B cell (primary cell): Measurements from ENCODE around the gene COL11A2. TPM values are rescaled to one million over a fixed set of nuclear protein-coding genes. Genes with fewer than 3 reads are reported as not detected.

ENCODE experiments used
- ATAC-seq: fragments of 200-7000 bp; cut with Tn5 transposase; one replicate; pipeline ENCODE4 v1.10.0; 2021; ENCODE audit warnings: low read depth, mild to moderate bottlenecking, moderate number of reproducible peaks, moderate library complexity
- CTCF ChIA-PET: fragments of 350-600 bp; sonication (Branson Sonifier 250); formaldehyde crosslinking; loops from one replicate; lab custom pipeline; 2021; ENCODE audit warnings: antibody characterized with exemption, inconsistent platforms; lab: Charles Lee
- POLR2A ChIA-PET: fragments of 350-600 bp; sonication (Branson Sonifier 250); formaldehyde crosslinking; loops from one replicate; lab custom pipeline; 2021; ENCODE audit warnings: antibody characterized with exemption; lab: Charles Lee
- DNase-seq: peaks from one replicate; pipeline ENCODE4 v3.0.0; 2013
- H2AFZ ChIP-seq: 2 replicates; pipeline ENCODE4 v1.6.1; 2012; ENCODE audit warnings: mild to moderate bottlenecking, low read depth, low read length; ENCODE audit not compliant: insufficient read depth, poor library complexity, severe bottlenecking
- H3K27ac ChIP-seq, 2 donors: 1 replicate in 1 of 2; 2 replicates in 1 of 2; pipeline ENCODE4 v1.5.1; 2012 to 2013; ENCODE audit warnings: low read length in 2 of 2, mild to moderate bottlenecking in 2 of 2, moderate library complexity in 1 of 2
- H3K27me3 ChIP-seq, 4 experiments: fragments of 200-600 bp in 1 of 4; sonication (generic) in 1 of 4; replicated peaks in 1 of 4; 1 replicate in 2 of 4; 2 replicates in 2 of 4; pipeline versions ENCODE4 v1.6.1 to v1.7.0; 2013 to 2016; ENCODE audit warnings: low read length in 3 of 4, mild to moderate bottlenecking in 2 of 4, mixed read lengths in 1 of 4, moderate library complexity in 1 of 4; ENCODE audit not compliant: insufficient read depth in 4 of 4, control insufficient read depth in 3 of 4; ENCODE audit errors: control extremely low read depth in 1 of 4
- H3K36me3 ChIP-seq, 2 experiments: replicated peaks in 1 of 2; 1 replicate in 1 of 2; 2 replicates in 1 of 2; pipeline versions ENCODE4 v1.6.1 to v1.7.1; 2013; ENCODE audit warnings: low read length in 1 of 2; ENCODE audit not compliant: insufficient read depth in 2 of 2, control insufficient read depth in 1 of 2; ENCODE audit errors: control extremely low read depth in 1 of 2, extremely low read depth in 1 of 2
- H3K4me1 ChIP-seq, 2 donors: fragments of 200-600 bp in 1 of 2; sonication (generic) in 1 of 2; 1 replicate in 1 of 2; 2 replicates in 1 of 2; pipeline versions ENCODE4 v1.5.1 to v1.6.1; 2013 to 2017; ENCODE audit warnings: low read length in 2 of 2; ENCODE audit not compliant: control insufficient read depth in 2 of 2, insufficient read depth in 2 of 2
- H3K4me2 ChIP-seq: replicated peaks from 2 replicates; pipeline ENCODE3; 2012; ENCODE audit warnings: mild to moderate bottlenecking, low read depth, low read length; ENCODE audit not compliant: poor library complexity, severe bottlenecking
- H3K4me3 ChIP-seq, 5 experiments: fragments of 200-600 bp in 1 of 5; sonication (generic) in 1 of 5; 1 replicate in 3 of 5; 2 replicates in 2 of 5; pipeline versions ENCODE4 v1.5.1 to v1.7.0; 2011 to 2016; ENCODE audit warnings: low read length in 4 of 5, mild to moderate bottlenecking in 4 of 5, low read depth in 2 of 5, control low read depth in 1 of 5, moderate library complexity in 1 of 5; ENCODE audit not compliant: insufficient read depth in 1 of 5; ENCODE audit errors: control extremely low read depth in 1 of 5, extremely low read depth in 1 of 5
- H3K79me2 ChIP-seq: fragments of 200-600 bp; sonication (generic); one replicate; pipeline ENCODE4 v1.6.0; 2016; ENCODE audit warnings: low read length; ENCODE audit not compliant: control insufficient read depth, insufficient read depth
- H3K9ac ChIP-seq: fragments of 200-600 bp; sonication (generic); 2 replicates; pipeline ENCODE4 v1.6.1; 2017; ENCODE audit warnings: mild to moderate bottlenecking, low read length, moderate library complexity
- H3K9me3 ChIP-seq, 3 donors: one replicate each; pipeline versions ENCODE4 v1.6.1 to v1.7.1; 2013; ENCODE audit warnings: low read length in 2 of 3; ENCODE audit not compliant: control insufficient read depth in 2 of 3, insufficient read depth in 1 of 3; ENCODE audit errors: control extremely low read depth in 1 of 3
- H4K20me1 ChIP-seq: 2 replicates; pipeline ENCODE4 v1.6.0; 2012; ENCODE audit warnings: mild to moderate bottlenecking, low read length; ENCODE audit not compliant: insufficient read depth, control insufficient read depth, poor library complexity, severe bottlenecking
- H3K27ac Mint-ChIP-seq: one replicate; pipeline ENCODE4 v1.8.0; 2021; ENCODE audit warnings: mixed read lengths
- H3K27me3 Mint-ChIP-seq: one replicate; pipeline ENCODE4 v1.8.0; 2021; ENCODE audit warnings: mixed read lengths
- H3K4me1 Mint-ChIP-seq: one replicate; pipeline ENCODE4 v1.8.0; 2021; ENCODE audit warnings: mixed read lengths
- H3K4me3 Mint-ChIP-seq: one replicate; pipeline ENCODE4 v1.8.0; 2021; ENCODE audit warnings: mixed read lengths
- H3K9me3 Mint-ChIP-seq: one replicate; pipeline ENCODE4 v1.8.0; 2022; ENCODE audit warnings: mixed read lengths; ENCODE audit not compliant: insufficient read depth
- EZH2 ChIP-seq: IDR thresholded peaks from 2 replicates; pipeline ENCODE4 v1.6.1; 2012; ENCODE audit warnings: borderline replicate concordance, low read depth, mild to moderate bottlenecking, moderate library complexity, low read length; ENCODE audit not compliant: insufficient read depth, poor library complexity, severe bottlenecking
- WGBS: methylation state at CpG from one replicate; pipeline ENCODE4 v1.1.5; 2013; ENCODE audit warnings: missing lambda C conversion rate; ENCODE audit not compliant: insufficient coverage; 5-methylcytosine and 5-hydroxymethylcytosine counted together
- intact Hi-C: fragments of 100-400 bp; cut with micrococcal nuclease; formaldehyde crosslinking; loops from one replicate; pipeline ENCODE4 v1.10.0; 2022
- polyA plus RNA-seq: library from polyadenylated mRNA; depleted of rRNA; stranded (reverse); fragments of >200 nt; gene quantifications from 2 replicates; pipeline ENCODE4 v1.2.3, GENCODE V29; 2012
- total RNA-seq, 2 donors: library from RNA; stranded (reverse); fragments of 120-200 nt in 1 of 2; gene quantifications; 1 replicate in 1 of 2; 2 replicates in 1 of 2; pipeline versions ENCODE4 v1.2.3 to v1.2.4, GENCODE V29; 2013 to 2022
- TF ChIP-seq, protein P1 (sequence below): fragments of 200-600 bp; IDR thresholded peaks from one replicate; pipeline ENCODE4 v1.8.0; 2022; ENCODE audit warnings: antibody characterized with exemption, mild to moderate bottlenecking

Gene COL11A2
- total and polyA plus RNA-seq, 2 donors (not counting 1 experiment from before 2014, with no cell fraction given) = 0.39 to 0.82 TPM

DNA sequence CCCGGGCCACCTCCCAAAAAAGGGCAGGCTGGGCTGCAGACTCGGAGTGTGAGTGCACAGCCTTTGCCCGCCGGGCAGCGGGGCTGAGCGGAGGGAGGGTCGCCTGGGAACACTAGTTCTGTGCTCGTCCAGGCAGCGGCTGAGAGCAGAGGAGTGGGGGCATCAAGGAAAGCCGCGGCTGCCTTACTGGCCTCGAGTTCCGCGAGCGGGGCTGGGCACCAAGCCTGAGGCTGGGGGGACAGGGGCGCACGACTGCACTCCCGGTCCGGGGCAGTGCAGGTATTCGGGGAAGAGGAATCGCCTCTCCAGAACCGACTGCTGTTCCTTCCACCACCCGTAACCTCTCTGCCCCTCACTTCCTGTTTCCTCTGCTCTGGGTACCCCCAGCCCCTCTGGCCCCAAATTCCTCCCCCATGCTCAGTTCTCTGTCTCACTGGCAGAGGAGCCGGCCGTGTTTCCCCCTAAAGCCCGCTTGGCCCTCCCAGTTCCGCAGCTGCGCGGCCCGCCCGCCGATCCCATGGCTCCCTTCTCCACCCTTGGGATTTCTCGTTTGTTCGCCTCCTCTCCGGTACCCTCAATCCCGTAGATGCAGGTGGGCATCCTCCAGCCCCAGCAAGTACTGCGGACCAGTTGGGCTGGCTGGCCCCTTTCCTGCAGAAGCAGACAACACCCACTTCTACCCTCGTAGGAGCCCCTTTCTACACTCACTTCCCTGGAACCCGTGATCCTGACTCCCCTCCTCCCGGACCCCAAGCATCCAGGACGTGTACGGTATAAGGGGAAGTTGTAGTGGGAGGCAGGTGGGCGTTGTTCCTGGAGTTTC lies 21.1 kb upstream of the COL11A2 start:
- Histone ChIP-seq H2AFZ (peak overlapping the region; percentile 8), H3K36me3 (peaks cover 0 to 20% of the 10 kb centered on the region in 2 experiments), H3K4me1 (peaks cover 20 to 22% of the 10 kb centered on the region in 2 donors), H4K20me1 (no peaks in the 10 kb centered on the region), H3K4me3 (peak overlapping the region in 3 of 5 experiments; percentile 3 to 25 (median 23)), H3K79me2 (peaks cover 12% of the 10 kb centered on the region), H3K9ac (peak overlapping the region; percentile 45), H3K27me3 (peaks cover 0 to 37% (median 11%) of the 10 kb centered on the region in 4 experiments), H3K4me2 (peak overlapping the region; percentile 70), H3K9me3 (peaks cover 0 to 8% (median 0%) of the 10 kb centered on the region in 3 donors), H3K27ac (no peak overlapping the region)
- peak; percentile 55 for DNase-seq
- H3K4me1 Mint-ChIP-seq = peaks cover 28% of the 10 kb centered on the region
- H3K9me3 Mint-ChIP-seq = no peaks in the 10 kb centered on the region
- TF ChIP-seq EZH2 = no peak
- TF ChIP-seq, protein P1, sequence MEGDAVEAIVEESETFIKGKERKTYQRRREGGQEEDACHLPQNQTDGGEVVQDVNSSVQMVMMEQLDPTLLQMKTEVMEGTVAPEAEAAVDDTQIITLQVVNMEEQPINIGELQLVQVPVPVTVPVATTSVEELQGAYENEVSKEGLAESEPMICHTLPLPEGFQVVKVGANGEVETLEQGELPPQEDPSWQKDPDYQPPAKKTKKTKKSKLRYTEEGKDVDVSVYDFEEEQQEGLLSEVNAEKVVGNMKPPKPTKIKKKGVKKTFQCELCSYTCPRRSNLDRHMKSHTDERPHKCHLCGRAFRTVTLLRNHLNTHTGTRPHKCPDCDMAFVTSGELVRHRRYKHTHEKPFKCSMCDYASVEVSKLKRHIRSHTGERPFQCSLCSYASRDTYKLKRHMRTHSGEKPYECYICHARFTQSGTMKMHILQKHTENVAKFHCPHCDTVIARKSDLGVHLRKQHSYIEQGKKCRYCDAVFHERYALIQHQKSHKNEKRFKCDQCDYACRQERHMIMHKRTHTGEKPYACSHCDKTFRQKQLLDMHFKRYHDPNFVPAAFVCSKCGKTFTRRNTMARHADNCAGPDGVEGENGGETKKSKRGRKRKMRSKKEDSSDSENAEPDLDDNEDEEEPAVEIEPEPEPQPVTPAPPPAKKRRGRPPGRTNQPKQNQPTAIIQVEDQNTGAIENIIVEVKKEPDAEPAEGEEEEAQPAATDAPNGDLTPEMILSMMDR = no peak
- ChIA-PET POLR2A (no interaction called here), CTCF (no interaction called here)
- H3K4me3 Mint-ChIP-seq = peak overlapping the region; percentile 78
- H3K27ac Mint-ChIP-seq = peak overlapping the region; percentile 46
- peaks cover 40% of the 10 kb centered on the region for H3K27me3 Mint-ChIP-seq
- intact Hi-C loops = no loop called here
- ATAC-seq = no peak
- under 1% methylated on average over 33 of the region's 43 CpGs for WGBS

DNA sequence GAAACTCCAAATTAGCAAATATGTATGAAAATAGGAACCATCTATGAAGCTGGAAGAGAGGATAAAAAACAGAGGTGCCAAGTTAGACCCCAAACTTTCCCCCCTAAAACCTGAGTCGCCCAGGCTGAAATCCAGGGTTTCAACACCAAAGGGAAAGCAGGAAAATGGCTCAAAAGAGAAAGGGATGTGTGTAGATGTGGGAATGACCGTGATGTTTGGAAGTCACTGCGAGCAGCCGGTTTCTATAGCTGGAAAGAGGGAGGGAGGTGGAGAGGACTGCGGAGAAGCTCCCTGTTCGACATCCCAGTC lies 20.5 kb upstream of the COL11A2 start:
- POLR2A ChIA-PET = no interaction called here
- H3K4me1 ChIP-seq = peaks cover 20 to 25% of the 10 kb centered on the region in 2 donors
- Mint-ChIP-seq H3K4me3 (peak overlapping the region; percentile 78), H3K4me1 (peaks cover 28% of the 10 kb centered on the region), H3K9me3 (no peaks in the 10 kb centered on the region), H3K27ac (peak overlapping the region; percentile 46), H3K27me3 (peaks cover 35% of the 10 kb centered on the region)
- no peak for TF ChIP-seq EZH2
- TF ChIP-seq, protein P1 = no peak
- peak overlapping the region in 2 of 5 experiments; percentile 23 to 25 for H3K4me3 ChIP-seq
- ATAC-seq (no peak), DNase-seq (no peak)
- CTCF ChIA-PET = no interaction called here
- intact Hi-C loops = no loop called here
- peaks cover 0 to 33% (median 11%) of the 10 kb centered on the region in 4 experiments for H3K27me3 ChIP-seq
- H3K36me3 ChIP-seq = peaks cover 0 to 20% of the 10 kb centered on the region in 2 experiments
- 15% methylated on average over 5 of the region's 6 CpGs for WGBS
- H3K9ac ChIP-seq = peak overlapping the region; percentile 45
- peaks cover 0 to 8% (median 0%) of the 10 kb centered on the region in 3 donors for H3K9me3 ChIP-seq
- peak overlapping the region; percentile 70 for H3K4me2 ChIP-seq
- H2AFZ ChIP-seq = no peak overlapping the region
- no peak overlapping the region for H3K27ac ChIP-seq
- H3K79me2 ChIP-seq = peaks cover 12% of the 10 kb centered on the region
- H4K20me1 ChIP-seq = no peaks in the 10 kb centered on the region
